NK-92 treated with Interleukin-12 subunit alpha and Interleukin-12 subunit beta, amount 100 ng/mL, for 24 hours (cell line): Measurements from ENCODE around the gene PRLH.

Experiments
- DNase-seq: peaks from one replicate; lab custom pipeline; 2025; lab: John Stamatoyannopoulos, UW

Gene PRLH

GRCh38 chr2:237565974-237566373 is 400 bp upstream of the PRLH start:
- no peak for DNase-seq

- DNase-seq: no peak
These were observed 1.1 kb downstream of the PRLH start for GRCh38 chr2:237567276-237568029.

- no peak for DNase-seq
These were observed 1.8 kb downstream of the PRLH start for GRCh38 chr2:237568121-237568660.

DNA sequence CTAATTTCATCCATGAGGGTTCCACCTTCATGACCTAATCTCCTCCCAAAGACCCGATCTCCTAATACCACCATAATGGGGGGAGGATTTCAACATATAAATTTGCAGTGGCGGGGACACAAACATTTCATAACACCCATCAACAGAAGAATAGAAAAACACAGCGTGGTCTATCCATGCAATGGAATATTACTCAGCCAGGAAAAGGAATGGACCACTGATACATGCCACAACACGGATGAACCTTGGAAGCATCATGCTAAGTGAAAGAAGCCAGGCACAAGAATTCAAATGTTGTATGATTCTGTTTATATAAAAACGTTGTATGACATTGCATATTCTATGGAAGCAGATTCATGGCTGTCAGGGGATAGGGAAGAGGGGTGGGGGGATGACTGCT is 2.7 kb downstream of the PRLH start:
- DNase-seq: no peak

DNA sequence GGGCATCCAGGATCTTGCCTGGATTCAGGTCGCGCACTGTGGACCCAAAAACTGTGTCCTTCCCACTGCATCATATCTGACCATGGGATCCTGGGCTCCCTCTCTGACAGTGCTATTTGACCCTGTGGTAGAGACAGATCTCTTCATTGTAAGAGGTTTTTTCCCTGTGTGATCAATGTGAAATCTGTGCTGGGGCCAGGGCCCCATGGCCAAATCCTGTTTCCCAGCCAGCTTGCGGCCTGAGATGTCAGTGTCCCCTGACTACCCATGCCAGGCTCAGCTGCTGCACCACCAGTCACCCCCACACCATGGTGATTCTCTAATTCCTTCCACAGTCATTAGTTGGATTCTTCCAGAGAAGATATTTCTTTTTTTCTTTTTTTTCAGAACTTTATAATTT is 3.5 kb downstream of the PRLH start:
- no peak for DNase-seq

DNA sequence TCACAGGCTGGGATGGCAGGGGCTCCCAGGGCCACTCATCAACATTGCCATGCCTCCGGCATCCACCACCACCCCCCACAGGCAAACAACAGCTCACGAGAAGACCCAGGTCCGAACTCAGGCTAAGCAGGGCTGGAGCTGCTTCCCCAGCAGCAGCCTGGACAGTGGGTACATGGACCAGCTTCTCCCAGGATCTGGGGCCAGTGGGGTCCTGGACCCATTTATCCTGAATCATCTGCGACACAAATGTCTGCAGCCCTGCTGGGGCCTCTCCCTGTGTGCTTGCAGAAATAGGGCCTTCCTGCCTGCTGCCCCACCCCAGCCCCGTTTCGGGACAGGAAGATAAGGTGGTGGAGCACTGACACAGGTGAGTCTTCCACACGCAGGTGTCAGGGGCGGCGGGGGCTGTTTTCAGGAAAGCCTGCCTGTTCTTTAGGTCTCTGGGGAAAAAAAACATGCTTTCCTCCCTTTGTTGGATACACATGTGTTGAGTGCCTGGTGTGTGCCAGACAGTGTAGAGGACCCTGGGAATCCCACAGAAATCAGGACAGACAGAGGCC is 4.5 kb downstream of the PRLH start:
- DNase-seq: no peak

DNA sequence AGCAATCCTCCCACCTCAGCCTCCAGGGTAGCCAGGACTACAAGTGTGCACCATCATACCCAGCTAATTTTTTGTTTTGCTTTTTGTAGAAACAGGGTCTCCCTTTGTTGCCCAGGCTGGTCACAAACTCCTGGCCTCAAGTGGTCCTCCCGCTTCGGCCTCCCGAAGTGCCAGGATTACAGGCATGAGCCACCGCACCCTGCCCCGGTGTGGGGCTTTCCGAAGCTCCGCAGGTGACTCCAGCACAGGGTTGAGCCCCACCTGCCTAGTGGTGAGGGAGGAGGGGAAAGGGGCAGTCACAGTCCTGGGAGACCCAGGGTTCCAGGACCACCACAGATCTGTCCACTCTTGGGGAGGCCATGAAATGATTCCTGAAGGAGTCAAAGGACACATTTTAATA is 5.2 kb downstream of the PRLH start:
- no peak for DNase-seq

DNA sequence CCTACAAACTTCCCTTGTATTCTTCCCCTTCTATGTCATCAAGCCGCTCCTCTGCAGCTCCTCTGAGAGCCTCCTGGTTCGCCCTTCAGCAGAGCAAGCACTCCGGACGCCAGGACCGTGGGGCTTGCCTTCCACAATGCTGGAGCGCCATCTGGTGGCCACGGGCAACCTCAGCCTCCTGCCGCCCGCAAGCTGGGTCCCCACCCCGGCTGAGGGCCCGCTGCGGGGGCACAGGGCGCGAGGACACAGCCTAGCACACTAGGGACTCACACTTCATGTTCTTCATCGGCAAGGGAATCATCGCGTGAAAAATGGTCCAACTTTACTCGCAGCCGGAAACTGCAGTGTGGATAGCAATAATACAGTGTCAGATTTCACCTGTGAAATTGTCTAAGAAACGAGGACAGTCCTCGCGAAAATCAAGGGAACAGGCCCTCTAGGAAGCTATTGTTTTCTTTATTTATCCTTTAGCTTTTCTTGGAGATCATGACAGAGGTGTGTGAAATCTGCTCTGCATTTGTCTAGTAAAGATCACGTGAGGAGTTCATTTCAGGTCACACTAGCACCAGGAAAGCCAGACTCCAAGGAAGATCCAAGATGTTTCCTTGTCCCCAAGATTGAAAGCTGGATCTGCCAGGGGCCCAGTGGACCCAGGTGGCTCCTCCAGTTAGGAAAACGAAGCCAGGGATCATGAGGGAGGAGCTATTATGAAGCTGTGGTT is 5.8 kb downstream of the PRLH start:
- peak; percentile 60 for DNase-seq

GRCh38 chr2:237572742-237573101 is 6.3 kb downstream of the PRLH start:
- no peak for DNase-seq

GRCh38 chr2:237573721-237574415 is 7.5 kb downstream of the PRLH start:
- no peak for DNase-seq

DNA sequence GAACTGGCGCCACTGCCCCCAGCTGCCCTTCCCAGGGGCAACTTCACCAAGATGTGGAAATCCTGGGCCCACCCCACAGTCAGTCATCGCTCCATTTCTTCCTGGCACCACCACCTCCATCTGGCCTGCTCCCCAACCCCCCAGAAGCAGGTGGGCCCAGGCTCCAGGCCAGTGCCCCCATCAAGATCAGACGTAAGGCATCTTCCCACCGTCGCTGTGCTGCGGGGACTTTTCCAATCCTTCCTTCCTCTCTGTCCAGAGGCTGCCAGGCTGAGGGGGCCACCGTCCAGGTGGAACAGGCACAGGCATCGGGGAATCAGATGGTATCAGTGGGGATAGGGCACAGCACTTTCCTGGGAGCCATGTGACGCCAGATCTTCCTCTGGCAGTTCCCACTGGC is 8.1 kb downstream of the PRLH start:
- no peak for DNase-seq

DNA sequence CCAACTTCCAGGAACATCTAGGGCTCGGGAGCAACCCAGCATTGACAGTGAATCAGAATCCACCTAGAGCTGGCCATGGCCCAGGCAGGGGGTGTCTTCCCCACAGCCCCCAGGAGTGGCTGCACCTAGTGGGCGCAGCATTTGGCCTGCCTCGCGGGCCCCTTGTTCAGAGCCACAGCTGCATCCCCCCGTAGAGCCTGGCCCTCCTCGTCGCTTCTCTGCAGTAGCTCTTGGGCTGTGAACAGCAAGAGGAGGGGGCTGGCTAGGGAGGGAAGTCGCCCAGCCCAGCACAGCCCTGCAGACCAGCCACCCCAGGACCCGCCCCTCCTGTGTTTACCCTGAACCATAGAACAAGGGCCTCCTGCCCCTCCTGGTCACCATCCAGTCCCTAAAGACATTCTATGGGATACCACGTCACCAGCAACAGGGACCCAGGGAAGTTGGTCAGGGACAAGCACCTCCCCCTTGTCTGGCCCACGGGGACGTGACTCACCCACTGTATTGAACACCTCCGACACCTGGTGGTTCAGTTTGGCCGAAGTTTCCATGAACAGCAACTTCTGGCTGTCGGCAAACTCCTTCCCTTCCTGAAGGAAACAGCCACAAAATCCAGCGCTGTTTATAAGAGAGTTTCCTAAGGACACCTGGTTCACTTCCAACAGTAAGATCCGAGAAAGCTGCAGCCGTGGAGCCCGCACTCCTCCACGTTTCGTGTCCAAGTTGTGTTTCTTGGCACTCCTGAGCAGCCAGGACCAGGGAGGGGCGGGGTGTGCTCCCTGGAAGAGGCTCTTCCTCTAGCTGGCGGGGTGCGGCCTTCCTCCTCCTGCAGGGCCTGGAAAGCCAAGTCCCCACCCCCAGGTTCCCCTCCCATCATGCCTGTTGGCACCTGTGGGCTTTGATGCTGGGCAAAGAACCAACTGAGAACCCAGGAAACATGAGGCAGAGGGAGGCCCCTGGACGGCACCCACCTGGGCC is 8.8 kb downstream of the PRLH start:
- DNase-seq: no peak

- no peak for DNase-seq
These were observed 9.8 kb downstream of the PRLH start for GRCh38 chr2:237575869-237576862.

DNA sequence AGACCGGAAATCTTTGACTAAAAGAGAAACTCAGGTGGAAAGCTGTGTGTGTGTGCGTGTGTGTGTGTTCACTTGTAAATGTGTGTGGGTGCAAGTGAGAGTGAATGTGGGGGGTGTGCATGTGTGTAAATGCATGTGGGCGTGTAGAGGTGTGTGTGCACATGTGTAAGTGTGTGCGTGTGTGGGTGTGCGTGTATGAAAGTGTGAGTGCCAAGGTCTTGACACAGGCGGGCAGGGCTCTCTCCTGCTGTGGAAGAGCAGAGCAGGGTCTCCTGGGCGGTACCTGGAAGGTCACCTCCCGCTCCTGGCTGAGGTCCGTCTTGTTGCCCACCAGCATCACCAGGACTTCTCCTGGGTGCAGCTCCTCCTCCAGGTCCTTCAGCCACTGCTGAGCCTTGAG is 10.6 kb downstream of the PRLH start:
- no peak for DNase-seq

GRCh38 chr2:237577458-237577857 is 11.1 kb downstream of the PRLH start:
- DNase-seq: no peak

DNA sequence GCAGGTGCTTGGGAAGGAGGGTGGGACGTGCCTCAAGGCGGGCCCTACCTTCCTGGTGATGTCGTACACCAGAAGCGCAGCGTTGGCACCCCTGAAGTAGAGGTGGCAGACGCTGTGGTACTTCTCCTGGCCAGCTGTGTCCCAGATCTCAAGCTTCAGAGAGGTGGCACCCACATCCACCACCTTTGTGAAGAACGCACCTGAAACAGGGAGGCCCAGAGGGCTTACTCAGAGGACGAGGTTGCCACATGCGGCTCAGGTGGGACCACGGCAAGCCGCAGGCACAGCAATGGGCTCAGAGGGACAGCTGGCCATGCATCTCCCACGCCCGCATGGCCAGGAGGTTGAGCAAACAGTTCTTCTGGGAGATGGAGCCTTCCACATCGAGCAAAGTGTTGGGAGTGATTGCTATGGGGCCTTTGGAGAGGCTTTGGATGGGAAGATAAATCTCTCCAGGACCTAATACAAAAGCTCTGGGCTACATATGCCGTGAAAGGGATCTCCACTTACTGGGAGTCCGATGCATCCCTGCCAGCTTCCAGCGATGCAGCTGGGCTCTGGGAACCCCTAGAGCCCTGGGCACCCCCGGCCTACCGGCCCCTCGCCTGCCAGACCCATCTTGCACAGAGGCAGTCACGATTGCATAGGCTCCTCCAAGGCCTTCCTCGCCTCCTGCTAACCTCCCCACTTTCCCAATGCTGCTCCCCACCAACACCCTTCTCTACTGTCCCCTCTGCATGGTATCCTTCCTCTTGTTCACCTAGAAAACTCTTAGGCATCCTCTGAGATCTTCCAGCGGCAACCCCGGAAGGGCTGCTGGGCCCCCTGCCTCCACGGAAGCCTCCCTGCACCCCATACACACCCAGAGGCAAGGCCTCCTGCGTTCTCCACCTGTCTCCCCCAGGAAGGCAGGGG is 11.8 kb downstream of the PRLH start:
- no peak for DNase-seq

DNA sequence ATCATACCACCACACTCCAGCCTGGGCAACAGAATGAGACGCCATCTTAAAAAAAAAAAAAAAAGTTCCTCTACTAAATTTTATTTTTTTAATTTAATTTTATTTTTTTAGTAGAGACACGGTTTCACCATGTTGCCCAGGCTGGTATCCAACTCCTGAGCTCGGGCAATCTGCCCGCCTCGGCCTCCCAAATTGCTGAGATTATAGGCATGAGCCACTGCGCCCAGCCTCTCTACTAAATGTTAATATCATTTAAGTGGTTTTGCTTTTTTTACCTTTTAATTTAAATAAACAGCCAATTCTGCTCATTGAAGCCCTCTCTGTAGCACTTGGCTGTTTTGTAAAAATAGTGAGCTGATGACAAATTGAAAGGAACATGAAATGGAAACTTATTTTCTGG is 15.0 kb downstream of the PRLH start:
- no peak for DNase-seq

- DNase-seq: no peak
These were observed 15.7 kb downstream of the PRLH start for GRCh38 chr2:237581751-237582746.
